DND-41 (cell line): ENCODE data around the gene RAD23A.
"Not testable (repeated sequence)": the region's sequence is repeated elsewhere in the genome, so short reads cannot be mapped to it uniquely, and the experiment has no call there.

Experiments
- ATAC-seq: fragments of 200-7000 bp; cut with Tn5 transposase; 3 replicates; pipeline ENCODE4 v1.9.1; 2021; ENCODE audit warnings: low read depth; ENCODE audit not compliant: insufficient read depth
- DNase-seq: peaks from one replicate; pipeline ENCODE4 v3.0.0-alpha.2; 2020
- H2AFZ ChIP-seq: 2 replicates; pipeline ENCODE4 v1.6.0; 2012; ENCODE audit warnings: low read depth, low read length
- H3K27ac ChIP-seq: 2 replicates; pipeline ENCODE4 v1.5.1; 2012; ENCODE audit warnings: low read length, inconsistent platforms
- H3K27me3 ChIP-seq: fragments of 200-600 bp; sonication (generic); 2 replicates; pipeline ENCODE4 v1.6.0; 2012; ENCODE audit warnings: low read length, mild to moderate bottlenecking, inconsistent platforms; ENCODE audit not compliant: insufficient read depth, poor library complexity
- H3K36me3 ChIP-seq: 2 replicates; pipeline ENCODE4 v1.5.1; 2012; ENCODE audit warnings: low read length, inconsistent platforms; ENCODE audit not compliant: insufficient read depth
- H3K4me1 ChIP-seq: 2 replicates; pipeline ENCODE4 v1.5.1; 2012; ENCODE audit warnings: mild to moderate bottlenecking, low read length; ENCODE audit not compliant: insufficient read depth
- H3K4me2 ChIP-seq: 2 replicates; pipeline ENCODE4 v1.6.0; 2012; ENCODE audit warnings: mild to moderate bottlenecking, moderate library complexity, low read length, inconsistent platforms; ENCODE audit not compliant: insufficient read depth
- H3K4me3 ChIP-seq, 2 experiments: fragments of 200-600 bp in 1 of 2; shearing (Covaris generic) in 1 of 2; 2 replicates each; pipeline ENCODE4 v1.5.1; 2012 to 2016; ENCODE audit warnings: inconsistent platforms in 2 of 2, low read length in 2 of 2, mild to moderate bottlenecking in 2 of 2, low read depth in 1 of 2, moderate library complexity in 1 of 2
- H3K79me2 ChIP-seq: 2 replicates; pipeline ENCODE4 v1.6.0; 2012; ENCODE audit warnings: low read length, inconsistent platforms; ENCODE audit not compliant: insufficient read depth
- H3K9ac ChIP-seq: 2 replicates; pipeline ENCODE4 v1.6.0; 2012; ENCODE audit warnings: low read depth, mild to moderate bottlenecking, inconsistent platforms, low read length, moderate library complexity
- H3K9me3 ChIP-seq: 2 replicates; pipeline ENCODE4 v1.5.1; 2012; ENCODE audit warnings: low read length, moderate library complexity, mild to moderate bottlenecking, inconsistent platforms; ENCODE audit not compliant: insufficient read depth, severe bottlenecking
- H4K20me1 ChIP-seq: 2 replicates; pipeline ENCODE4 v1.6.0; 2012; ENCODE audit warnings: low read length; ENCODE audit not compliant: insufficient read depth
- EZH2 ChIP-seq: IDR thresholded peaks from 3 replicates; pipeline ENCODE4 v1.6.1; 2012; ENCODE audit warnings: borderline replicate concordance, low read depth, mild to moderate bottlenecking, moderate library complexity, low read length, inconsistent platforms; ENCODE audit not compliant: severe bottlenecking
- TF ChIP-seq, protein P1 (sequence below): IDR thresholded peaks from 2 replicates; pipeline ENCODE4 v1.5.1; 2012; ENCODE audit warnings: borderline replicate concordance, low read length, moderate library complexity, mild to moderate bottlenecking; ENCODE audit not compliant: poor library complexity, severe bottlenecking; ENCODE audit errors: extremely low read depth

RAD23A gene

GRCh38 chr19:12948612-12949362 lies 3.1 kb downstream of the RAD23A start:
- H3K9me3 ChIP-seq = no peaks in the 10 kb centered on the region
- peaks cover 51% of the 10 kb centered on the region for H3K4me1 ChIP-seq
- peaks cover 86% of the 10 kb centered on the region for H3K36me3 ChIP-seq
- H3K79me2 ChIP-seq = peaks cover 73% of the 10 kb centered on the region
- no peak overlapping the region for H3K4me3 ChIP-seq
- no peaks in the 10 kb centered on the region for H3K27me3 ChIP-seq
- peak overlapping the region; percentile 80; the same call in 1 of the 2 replicates for H3K4me2 ChIP-seq
- H4K20me1 ChIP-seq = peaks cover 39% of the 10 kb centered on the region; the same call in 1 of the 2 replicates
- no peak overlapping the region for H2AFZ ChIP-seq
- DNase-seq (no peak), ATAC-seq (no peak)
- TF ChIP-seq, protein P1, sequence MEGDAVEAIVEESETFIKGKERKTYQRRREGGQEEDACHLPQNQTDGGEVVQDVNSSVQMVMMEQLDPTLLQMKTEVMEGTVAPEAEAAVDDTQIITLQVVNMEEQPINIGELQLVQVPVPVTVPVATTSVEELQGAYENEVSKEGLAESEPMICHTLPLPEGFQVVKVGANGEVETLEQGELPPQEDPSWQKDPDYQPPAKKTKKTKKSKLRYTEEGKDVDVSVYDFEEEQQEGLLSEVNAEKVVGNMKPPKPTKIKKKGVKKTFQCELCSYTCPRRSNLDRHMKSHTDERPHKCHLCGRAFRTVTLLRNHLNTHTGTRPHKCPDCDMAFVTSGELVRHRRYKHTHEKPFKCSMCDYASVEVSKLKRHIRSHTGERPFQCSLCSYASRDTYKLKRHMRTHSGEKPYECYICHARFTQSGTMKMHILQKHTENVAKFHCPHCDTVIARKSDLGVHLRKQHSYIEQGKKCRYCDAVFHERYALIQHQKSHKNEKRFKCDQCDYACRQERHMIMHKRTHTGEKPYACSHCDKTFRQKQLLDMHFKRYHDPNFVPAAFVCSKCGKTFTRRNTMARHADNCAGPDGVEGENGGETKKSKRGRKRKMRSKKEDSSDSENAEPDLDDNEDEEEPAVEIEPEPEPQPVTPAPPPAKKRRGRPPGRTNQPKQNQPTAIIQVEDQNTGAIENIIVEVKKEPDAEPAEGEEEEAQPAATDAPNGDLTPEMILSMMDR = no peak
- no peak for TF ChIP-seq EZH2
- H3K9ac ChIP-seq = no peak overlapping the region
- no peak overlapping the region for H3K27ac ChIP-seq

- no peak overlapping the region for H3K4me2 ChIP-seq
- peaks cover 47% of the 10 kb centered on the region for H4K20me1 ChIP-seq
- DNase-seq = no peak
- H3K4me1 ChIP-seq = peaks cover 56% of the 10 kb centered on the region
- no peaks in the 10 kb centered on the region for H3K9me3 ChIP-seq
- TF ChIP-seq, protein P1 = no peak
- no peak for TF ChIP-seq EZH2
- no peak overlapping the region for H3K27ac ChIP-seq
- no peak overlapping the region for H2AFZ ChIP-seq
- no peaks in the 10 kb centered on the region for H3K27me3 ChIP-seq
- ATAC-seq = no peak
- H3K36me3 ChIP-seq = peaks cover 87% of the 10 kb centered on the region
- H3K9ac ChIP-seq = no peak overlapping the region
- peaks cover 82% of the 10 kb centered on the region for H3K79me2 ChIP-seq
- H3K4me3 ChIP-seq = no peak overlapping the region
Measured at GRCh38 chr19:12949363-12950283, 4.0 kb downstream of the RAD23A start.

DNA sequence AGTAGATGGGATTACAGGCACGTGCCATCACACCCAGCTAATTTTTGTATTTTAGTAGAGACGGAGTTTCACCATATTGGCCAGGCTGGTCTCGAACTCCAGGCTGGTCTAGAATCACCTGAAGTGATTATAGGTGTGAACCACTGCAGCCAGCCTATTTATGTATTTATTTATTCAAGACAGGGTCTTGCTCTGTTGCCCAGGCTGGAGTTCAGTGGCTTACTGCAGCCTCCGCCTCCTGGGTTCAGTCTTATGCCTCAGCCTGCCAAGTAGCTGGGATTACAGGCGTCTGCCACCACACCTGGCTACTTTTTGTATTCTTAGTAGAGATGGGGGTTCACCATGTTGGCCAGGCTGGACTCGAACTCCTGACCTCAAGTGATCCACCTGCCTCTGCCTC lies 6.4 kb downstream of the RAD23A start:
- not testable (repeated sequence) for DNase-seq, H3K9ac ChIP-seq, H3K27me3 ChIP-seq, H3K4me2 ChIP-seq, H3K4me3 ChIP-seq, H3K27ac ChIP-seq, ATAC-seq, H2AFZ ChIP-seq, H3K9me3 ChIP-seq
- Histone ChIP-seq H4K20me1 (peaks cover 49% of the 10 kb centered on the region), H3K36me3 (peaks cover 92% of the 10 kb centered on the region), H3K4me1 (peaks cover 61% of the 10 kb centered on the region), H3K79me2 (peaks cover 91% of the 10 kb centered on the region)
